DND-41 (cell line): ENCODE results near the gene ICE2.

Experiments used
- EZH2 ChIP-seq: IDR thresholded peaks from 3 replicates; pipeline ENCODE4 v1.6.1; 2012; ENCODE audit warnings: borderline replicate concordance, low read depth, mild to moderate bottlenecking, moderate library complexity, low read length, inconsistent platforms; ENCODE audit not compliant: severe bottlenecking
- TF ChIP-seq, protein P1 (sequence below): IDR thresholded peaks from 2 replicates; pipeline ENCODE4 v1.5.1; 2012; ENCODE audit warnings: borderline replicate concordance, low read length, moderate library complexity, mild to moderate bottlenecking; ENCODE audit not compliant: poor library complexity, severe bottlenecking; ENCODE audit errors: extremely low read depth

DNA sequence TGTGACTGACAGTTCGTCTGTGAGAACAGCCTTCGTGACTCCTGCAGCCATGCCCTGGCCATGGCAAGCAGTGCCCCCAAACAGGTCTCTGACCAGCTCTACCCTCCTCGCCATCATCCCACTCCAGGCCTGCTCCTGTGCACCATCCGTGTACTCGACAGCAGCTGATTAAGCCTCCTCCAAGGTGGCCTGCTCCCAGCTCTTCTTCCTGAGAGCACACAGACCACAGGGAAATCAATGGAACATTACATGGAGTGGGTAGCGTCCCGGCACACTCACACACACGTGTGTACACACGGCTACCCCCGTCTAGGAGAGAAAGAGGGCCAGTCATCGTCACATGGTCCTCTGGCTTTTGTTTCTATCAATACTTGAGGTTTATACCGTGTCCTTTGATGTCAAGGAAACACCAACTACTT is 102.3 kb downstream of the ICE2 start:
- TF ChIP-seq EZH2, result no peak
- TF ChIP-seq, protein P1, sequence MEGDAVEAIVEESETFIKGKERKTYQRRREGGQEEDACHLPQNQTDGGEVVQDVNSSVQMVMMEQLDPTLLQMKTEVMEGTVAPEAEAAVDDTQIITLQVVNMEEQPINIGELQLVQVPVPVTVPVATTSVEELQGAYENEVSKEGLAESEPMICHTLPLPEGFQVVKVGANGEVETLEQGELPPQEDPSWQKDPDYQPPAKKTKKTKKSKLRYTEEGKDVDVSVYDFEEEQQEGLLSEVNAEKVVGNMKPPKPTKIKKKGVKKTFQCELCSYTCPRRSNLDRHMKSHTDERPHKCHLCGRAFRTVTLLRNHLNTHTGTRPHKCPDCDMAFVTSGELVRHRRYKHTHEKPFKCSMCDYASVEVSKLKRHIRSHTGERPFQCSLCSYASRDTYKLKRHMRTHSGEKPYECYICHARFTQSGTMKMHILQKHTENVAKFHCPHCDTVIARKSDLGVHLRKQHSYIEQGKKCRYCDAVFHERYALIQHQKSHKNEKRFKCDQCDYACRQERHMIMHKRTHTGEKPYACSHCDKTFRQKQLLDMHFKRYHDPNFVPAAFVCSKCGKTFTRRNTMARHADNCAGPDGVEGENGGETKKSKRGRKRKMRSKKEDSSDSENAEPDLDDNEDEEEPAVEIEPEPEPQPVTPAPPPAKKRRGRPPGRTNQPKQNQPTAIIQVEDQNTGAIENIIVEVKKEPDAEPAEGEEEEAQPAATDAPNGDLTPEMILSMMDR, result no peak
